Measurements from ENCODE around the gene TENM3.

Gene TENM3

GRCh38 chr4:182513587-182514291, 270.5 kb downstream of the TENM3 start:
- DNase-seq (ENCODE audit: low read depth): no peak

GRCh38 chr4:182518421-182518820, 275.2 kb downstream of the TENM3 start:
- DNase-seq (ENCODE audit: low read depth): no peak

GRCh38 chr4:182519528-182519927, 276.3 kb downstream of the TENM3 start:
- no peak for DNase-seq (ENCODE audit: low read depth)

- DNase-seq (ENCODE audit: low read depth): no peak
Measured at GRCh38 chr4:182521011-182521410, 277.8 kb downstream of the TENM3 start.

- no peak for DNase-seq (ENCODE audit: low read depth)
Measured at GRCh38 chr4:182528819-182529218, 285.6 kb downstream of the TENM3 start.

- DNase-seq (ENCODE audit: low read depth): no peak
Measured at GRCh38 chr4:182530451-182530850, 287.2 kb downstream of the TENM3 start.

GRCh38 chr4:182531555-182532162, 288.5 kb downstream of the TENM3 start:
- DNase-seq (ENCODE audit: low read depth): no peak

- DNase-seq (ENCODE audit: low read depth): no peak
Measured at GRCh38 chr4:182532441-182532840, 289.2 kb downstream of the TENM3 start.

- DNase-seq (ENCODE audit: low read depth): no peak
Measured at GRCh38 chr4:182533964-182534363, 290.8 kb downstream of the TENM3 start.

GRCh38 chr4:182536221-182536811, 293.1 kb downstream of the TENM3 start:
- DNase-seq (ENCODE audit: low read depth): no peak

- DNase-seq (ENCODE audit: low read depth): no peak
Measured at GRCh38 chr4:182537031-182537795, 294.0 kb downstream of the TENM3 start.

GRCh38 chr4:182538031-182538430, 294.8 kb downstream of the TENM3 start:
- DNase-seq (ENCODE audit: low read depth): no peak

- no peak for DNase-seq (ENCODE audit: low read depth)
Measured at GRCh38 chr4:182540496-182540895, 297.3 kb downstream of the TENM3 start.

- no peak for DNase-seq (ENCODE audit: low read depth)
Measured at GRCh38 chr4:182547435-182547834, 304.2 kb downstream of the TENM3 start.

- no peak for DNase-seq (ENCODE audit: low read depth)
Measured at GRCh38 chr4:182548156-182548555, 305.0 kb downstream of the TENM3 start.

GRCh38 chr4:182549356-182549755, 306.2 kb downstream of the TENM3 start:
- DNase-seq (ENCODE audit: low read depth): no peak

- DNase-seq (ENCODE audit: low read depth): no peak
Measured at GRCh38 chr4:182552948-182553347, 309.7 kb downstream of the TENM3 start.

- DNase-seq (ENCODE audit: low read depth): no peak
Measured at GRCh38 chr4:182553653-182554052, 310.5 kb downstream of the TENM3 start.

- DNase-seq (ENCODE audit: low read depth): no peak
Measured at GRCh38 chr4:182554736-182555135, 311.5 kb downstream of the TENM3 start.

- DNase-seq (ENCODE audit: low read depth): no peak
Measured at GRCh38 chr4:182555997-182556418, 312.8 kb downstream of the TENM3 start.

- DNase-seq (ENCODE audit: low read depth): no peak
Measured at GRCh38 chr4:182556580-182556979, 313.4 kb downstream of the TENM3 start.

- no peak for DNase-seq (ENCODE audit: low read depth)
Measured at GRCh38 chr4:182560358-182560757, 317.2 kb downstream of the TENM3 start.

GRCh38 chr4:182562350-182562749, 319.1 kb downstream of the TENM3 start:
- no peak for DNase-seq (ENCODE audit: low read depth)
